ENCODE measurements around the gene ARHGEF7.

ARHGEF7 gene

GRCh38 chr13:111122631-111123030, 7.5 kb downstream of the ARHGEF7 start:
- Histone ChIP-seq H3K27ac (no peak overlapping the region), H3K27me3 (ENCODE audit: insufficient read depth, low read depth, severe bottlenecking) (peaks cover 92% of the 10 kb centered on the region), H3K9me3 (ENCODE audit: severe bottlenecking) (no peaks in the 10 kb centered on the region), H3K4me3 (ENCODE audit: low read depth, low read length) (no peak overlapping the region), H3K36me3 (no peaks in the 10 kb centered on the region)
- no peak for DNase-seq
- no peak for TF ChIP-seq CTCF (IDR thresholded peaks at IDR 0.05; ENCODE audit: low read depth, low read length)

DNA sequence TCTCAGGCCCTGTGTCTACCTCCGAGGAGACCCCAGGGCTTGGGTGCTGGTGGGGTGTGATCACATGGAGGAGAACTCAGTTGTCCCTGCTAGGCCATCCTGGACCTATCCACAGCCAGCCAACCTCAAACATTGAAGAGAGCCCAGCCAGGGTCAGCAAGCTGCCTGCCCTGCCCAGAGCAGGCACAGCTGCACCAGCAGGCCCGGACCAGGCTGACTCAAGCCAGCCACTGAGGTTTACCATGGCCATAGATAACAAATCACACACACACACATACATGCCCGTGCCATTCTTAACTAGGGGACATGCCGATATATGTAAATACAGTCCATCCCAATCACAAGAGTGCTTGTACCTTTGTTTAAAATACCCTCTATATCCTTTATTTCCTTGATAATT, 8.1 kb downstream of the ARHGEF7 start:
- no peak overlapping the region for H3K4me3 ChIP-seq (ENCODE audit: low read depth, low read length)
- H3K9me3 ChIP-seq (ENCODE audit: severe bottlenecking) = peaks cover 4% of the 10 kb centered on the region
- DNase-seq = no peak
- H3K27ac ChIP-seq = no peak overlapping the region
- H3K27me3 ChIP-seq (ENCODE audit: insufficient read depth, low read depth, severe bottlenecking) = peaks cover 92% of the 10 kb centered on the region
- TF ChIP-seq CTCF (IDR thresholded peaks at IDR 0.05; ENCODE audit: low read depth, low read length) = no peak
- H3K36me3 ChIP-seq = no peaks in the 10 kb centered on the region

DNA sequence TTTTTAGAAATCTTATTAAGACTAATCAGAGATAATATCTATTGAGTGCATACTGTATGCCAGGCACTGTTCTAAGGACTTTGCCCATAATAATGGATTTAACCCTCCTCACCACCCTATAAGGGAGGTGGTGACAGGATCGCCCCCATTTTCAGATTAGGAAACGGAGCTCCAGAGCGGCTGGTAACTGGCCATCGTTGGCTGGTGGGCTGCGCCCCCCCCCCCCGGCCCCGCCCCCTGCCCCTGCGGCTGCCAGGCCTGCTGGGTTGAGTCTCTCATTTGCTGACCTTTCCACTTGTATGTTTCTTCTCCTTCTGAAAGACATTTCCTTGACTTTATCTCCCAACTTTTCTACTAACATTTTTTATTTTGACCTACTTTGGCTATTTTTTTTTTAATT, 8.5 kb downstream of the ARHGEF7 start:
- Histone ChIP-seq H3K4me3 (ENCODE audit: low read depth, low read length) (no peak overlapping the region), H3K9me3 (ENCODE audit: severe bottlenecking) (peaks cover 5% of the 10 kb centered on the region), H3K36me3 (no peaks in the 10 kb centered on the region), H3K27ac (no peak overlapping the region), H3K27me3 (ENCODE audit: insufficient read depth, low read depth, severe bottlenecking) (peaks cover 92% of the 10 kb centered on the region)
- TF ChIP-seq CTCF (IDR thresholded peaks at IDR 0.05; ENCODE audit: low read depth, low read length) = no peak
- DNase-seq = no peak

- peaks cover 92% of the 10 kb centered on the region for H3K27me3 ChIP-seq (ENCODE audit: insufficient read depth, low read depth, severe bottlenecking)
- no peak for DNase-seq
- no peak for TF ChIP-seq CTCF (IDR thresholded peaks at IDR 0.05; ENCODE audit: low read depth, low read length)
Observed at GRCh38 chr13:111126509-111126908, 11.4 kb downstream of the ARHGEF7 start.

DNA sequence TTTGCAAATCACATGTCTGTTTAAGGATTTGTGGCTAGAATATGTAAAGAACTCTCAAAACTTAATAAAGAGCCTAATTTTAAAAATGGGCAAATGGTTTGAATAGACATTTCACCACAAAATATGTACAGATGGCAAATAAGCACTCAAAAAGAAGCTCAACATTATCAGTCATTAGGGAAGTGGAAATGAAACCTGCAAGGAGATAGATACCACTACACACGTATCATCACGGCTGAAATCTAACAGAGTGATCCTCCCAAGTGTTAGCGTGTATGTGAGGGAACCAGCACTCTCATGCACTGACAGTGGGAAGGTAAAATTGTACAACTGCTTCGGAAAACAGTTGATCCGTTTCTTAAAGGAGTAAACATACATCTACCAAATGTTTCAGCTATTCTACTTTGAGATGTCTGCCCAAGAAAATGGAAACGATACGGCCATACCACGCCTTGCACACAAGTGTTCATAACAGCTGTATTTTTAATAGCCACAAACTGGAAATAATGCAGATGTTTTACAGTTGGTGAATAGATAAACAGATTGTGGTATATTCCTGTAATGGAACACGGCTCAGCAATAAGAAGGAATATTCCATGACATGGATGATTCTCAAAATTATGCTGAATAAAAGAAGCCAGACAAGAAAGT, 14.5 kb downstream of the ARHGEF7 start:
- Histone ChIP-seq H3K27me3 (ENCODE audit: insufficient read depth, low read depth, severe bottlenecking) (peaks cover 84% of the 10 kb centered on the region), H3K9me3 (ENCODE audit: severe bottlenecking) (peaks cover 11% of the 10 kb centered on the region), H3K36me3 (no peaks in the 10 kb centered on the region), H3K27ac (no peak overlapping the region), H3K4me3 (ENCODE audit: low read depth, low read length) (no peak overlapping the region)
- no peak for DNase-seq
- no peak for TF ChIP-seq CTCF (IDR thresholded peaks at IDR 0.05; ENCODE audit: low read depth, low read length)

More at GRCh38 chr13:111126509-111126908, 11.4 kb downstream of the ARHGEF7 start:
- Histone ChIP-seq H3K36me3 (no peaks in the 10 kb centered on the region), H3K27ac (no peak overlapping the region), H3K4me3 (ENCODE audit: low read depth, low read length) (no peak overlapping the region), H3K9me3 (ENCODE audit: severe bottlenecking) (peaks cover 5% of the 10 kb centered on the region)

GRCh38 chr13:111130116-111130508, 15.0 kb downstream of the ARHGEF7 start:
- H3K36me3 ChIP-seq = no peaks in the 10 kb centered on the region
- peaks cover 79% of the 10 kb centered on the region for H3K27me3 ChIP-seq (ENCODE audit: insufficient read depth, low read depth, severe bottlenecking)
- no peak for TF ChIP-seq CTCF (IDR thresholded peaks at IDR 0.05; ENCODE audit: low read depth, low read length)
- H3K9me3 ChIP-seq (ENCODE audit: severe bottlenecking) = peaks cover 11% of the 10 kb centered on the region
- DNase-seq = no peak
- H3K27ac ChIP-seq = no peak overlapping the region
- H3K4me3 ChIP-seq (ENCODE audit: low read depth, low read length) = no peak overlapping the region

Measured in WERI-Rb-1 (cell line).